SU-DHL-6 (cell line): ENCODE measurements around the gene RPL22L1.

Experiments
- CTCF ChIP-seq: fragments of 200-600 bp; sonication (generic); IDR thresholded peaks from one replicate; pipeline ENCODE4 v1.5.1; 2017; ENCODE audit warnings: antibody characterized with exemption, mild to moderate bottlenecking, low read length, moderate library complexity; ENCODE audit not compliant: insufficient read depth, poor library complexity, severe bottlenecking
- EZH2phosphoT487 ChIP-seq: fragments of 200-600 bp; sonication (generic), shearing (Covaris generic); conservative IDR thresholded peaks from 2 replicates; pipeline ENCODE4 v1.6.1; 2018; ENCODE audit warnings: mild to moderate bottlenecking, antibody characterized with exemption, low read length, moderate library complexity, mixed read lengths

DNA sequence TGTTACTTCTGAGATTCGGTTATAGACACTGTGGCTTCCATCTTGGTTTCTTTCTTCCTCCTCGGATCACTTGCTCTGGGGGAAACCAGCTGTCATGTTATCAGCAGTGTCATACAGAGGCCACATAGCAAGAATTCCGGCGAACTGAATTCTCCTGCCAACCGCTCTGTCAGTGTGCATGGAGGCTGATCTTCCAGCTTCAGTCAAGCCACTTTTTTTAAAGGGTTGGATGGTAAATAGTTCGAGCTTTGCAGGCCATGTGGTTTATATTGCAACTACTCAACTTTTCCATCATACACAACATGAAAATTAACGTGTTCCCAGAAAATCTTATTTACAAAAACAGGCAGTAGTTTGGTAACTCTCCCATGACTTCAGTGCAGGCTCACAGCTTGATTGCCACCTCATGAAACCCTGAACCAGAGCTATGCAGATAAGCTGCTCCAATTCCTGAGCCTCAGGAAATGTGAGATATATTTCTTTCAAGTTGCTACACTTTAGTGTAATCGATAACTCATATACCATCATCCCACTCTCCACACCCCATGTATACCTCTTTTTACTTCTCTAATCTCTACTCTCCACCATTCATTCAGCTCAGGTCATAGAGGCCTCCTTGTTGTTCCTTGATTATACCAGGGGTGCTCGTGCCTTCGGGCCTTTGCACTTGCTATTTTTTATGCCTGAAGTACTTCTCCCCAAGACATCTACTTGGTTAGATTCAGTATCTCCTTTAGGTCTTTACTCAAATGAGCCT is 7.2 kb downstream of the RPL22L1 start:
- TF ChIP-seq CTCF (no peak), EZH2phosphoT487 (no peak)
